Measurements from ENCODE around the gene TPTE2.
"Not testable (repeated sequence)": the region's sequence is repeated elsewhere in the genome, so short reads cannot be mapped to it uniquely, and the experiment has no call there.

Gene TPTE2

GRCh38 chr13:19561585-19561984, 253 bp upstream of the TPTE2 start:
- DNase-seq: no peak

DNA sequence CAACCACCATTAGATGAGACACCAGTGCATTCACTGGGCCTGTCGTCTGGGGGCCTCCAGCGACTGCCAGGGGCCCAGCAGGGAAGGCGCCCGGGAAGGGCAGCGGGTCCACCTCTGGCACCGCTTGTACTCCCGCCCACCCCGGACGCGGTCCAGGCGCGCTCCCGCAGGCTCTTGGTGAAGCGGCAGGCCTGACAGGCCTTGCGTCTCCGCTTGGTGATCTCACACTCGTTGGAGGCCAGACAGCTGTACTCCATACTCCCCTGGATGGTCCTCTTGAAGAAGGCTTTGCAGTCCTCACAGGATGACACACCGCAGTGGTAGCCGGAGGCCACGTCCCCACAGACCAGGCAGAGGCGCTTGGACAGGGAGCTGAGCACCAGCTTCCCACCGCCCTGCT, 660 bp downstream of the TPTE2 start:
- not testable (repeated sequence) for DNase-seq

GRCh38 chr13:19559739-19560138, 1.6 kb downstream of the TPTE2 start:
- DNase-seq: not testable (repeated sequence)

DNA sequence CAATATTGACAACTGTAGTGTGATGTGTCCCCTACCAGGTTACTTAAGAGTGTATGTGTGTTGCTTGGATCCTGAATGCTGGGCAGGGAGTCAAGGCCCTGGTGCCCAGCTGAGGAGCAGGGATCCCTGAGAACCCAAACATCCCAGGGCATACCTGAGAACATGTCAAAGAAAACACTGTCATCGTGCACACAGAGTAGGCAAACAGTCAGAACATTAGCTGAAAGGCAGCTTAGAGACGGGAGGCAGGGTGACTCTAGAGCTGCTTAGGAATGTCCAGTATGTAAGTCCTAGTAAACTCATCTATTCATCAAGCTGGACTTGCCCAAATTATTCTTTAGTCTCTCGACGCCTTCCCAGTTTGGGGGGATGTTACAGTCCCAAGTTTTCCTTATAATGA, 4.0 kb downstream of the TPTE2 start:
- DNase-seq: not testable (repeated sequence)

DNA sequence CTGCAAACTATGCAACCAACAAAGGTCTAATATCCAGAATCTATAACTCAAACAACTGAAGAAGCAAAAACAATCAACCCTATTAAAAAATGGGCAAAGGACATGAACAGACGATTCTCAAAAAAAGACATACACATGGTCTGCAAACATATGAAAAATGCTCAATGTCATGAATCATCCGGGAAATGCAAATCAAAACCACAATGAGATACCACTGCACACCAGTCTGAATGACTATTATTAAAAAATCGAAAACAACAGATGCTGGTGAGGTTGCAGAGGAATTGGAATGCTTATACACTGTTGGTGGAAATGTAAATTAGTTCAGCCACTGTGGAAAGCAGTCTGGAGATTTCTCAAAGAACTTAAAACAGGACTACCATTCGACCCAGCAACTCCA, 12.1 kb downstream of the TPTE2 start:
- DNase-seq: not testable (repeated sequence)

DNA sequence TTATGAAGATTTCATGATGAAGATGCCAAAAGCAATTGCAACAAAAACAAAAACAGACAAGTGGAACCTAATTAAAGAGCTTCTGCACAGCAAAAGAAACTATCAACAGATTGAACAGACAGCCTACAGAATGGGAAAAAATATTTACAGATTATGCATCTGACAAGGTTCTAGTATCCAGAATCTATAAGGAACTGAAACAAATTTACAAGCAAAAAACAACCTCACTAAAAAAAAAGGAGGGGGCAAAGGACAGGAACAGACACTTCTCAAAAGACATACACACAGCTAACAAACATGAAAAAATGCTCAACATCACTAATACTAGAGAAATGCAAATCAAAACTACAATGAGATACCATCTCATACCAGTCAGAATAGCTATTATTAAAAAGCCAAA, 35.7 kb downstream of the TPTE2 start:
- not testable (repeated sequence) for DNase-seq

DNA sequence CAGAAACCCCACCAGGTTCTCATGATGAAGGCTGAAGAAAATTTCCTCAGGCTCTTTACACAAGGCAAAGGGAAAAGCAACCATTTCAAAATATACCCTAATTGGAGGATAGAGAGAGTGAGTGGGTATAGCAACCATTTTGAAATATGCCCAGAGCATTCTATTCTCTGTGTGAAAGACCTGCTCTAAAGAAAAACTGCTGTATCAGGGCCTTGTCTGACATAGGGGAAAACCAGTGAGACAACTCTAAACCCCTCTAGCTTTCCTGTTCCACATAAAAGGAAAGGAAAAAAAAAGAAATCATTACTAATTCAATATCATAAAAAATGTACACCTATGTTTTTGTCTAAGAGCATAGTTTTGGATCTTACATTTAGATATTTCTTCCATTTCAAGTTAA, 42.3 kb downstream of the TPTE2 start:
- DNase-seq: no peak

GRCh38 chr13:19507623-19508022, 53.7 kb downstream of the TPTE2 start:
- DNase-seq: not testable (repeated sequence)

- not testable (repeated sequence) for DNase-seq
Observed at GRCh38 chr13:19460126-19460525, 101.2 kb downstream of the TPTE2 start.

DNA sequence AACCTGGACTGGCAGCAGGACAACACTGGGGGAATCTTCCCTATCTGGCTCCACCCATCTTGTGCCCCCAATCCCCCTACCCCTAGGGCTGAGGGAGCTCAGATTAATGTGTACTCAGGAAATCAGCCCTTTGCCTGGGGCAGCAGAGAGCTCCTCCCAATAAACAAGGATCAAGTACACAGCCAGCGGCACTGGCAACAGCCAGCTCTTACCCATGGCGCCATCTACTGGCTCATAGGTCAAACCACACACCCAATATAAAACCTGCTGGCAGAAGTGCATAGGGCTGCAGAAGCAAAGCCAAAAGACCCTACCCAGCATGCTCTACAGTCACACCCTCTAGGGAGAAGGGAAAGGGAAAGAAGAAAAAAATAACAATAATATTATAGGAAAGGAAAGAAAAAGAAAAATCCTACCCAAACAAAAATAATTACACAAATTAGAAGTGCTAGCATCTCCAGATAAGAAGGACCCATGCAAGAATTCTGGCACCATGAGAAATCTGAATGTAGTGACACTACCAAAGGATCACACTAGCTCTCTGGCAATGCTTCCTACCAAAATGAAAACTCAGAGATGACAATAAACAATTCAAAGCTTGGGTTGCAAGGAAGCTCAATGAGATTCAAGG, 122.2 kb downstream of the TPTE2 start:
- not testable (repeated sequence) for DNase-seq

DNA sequence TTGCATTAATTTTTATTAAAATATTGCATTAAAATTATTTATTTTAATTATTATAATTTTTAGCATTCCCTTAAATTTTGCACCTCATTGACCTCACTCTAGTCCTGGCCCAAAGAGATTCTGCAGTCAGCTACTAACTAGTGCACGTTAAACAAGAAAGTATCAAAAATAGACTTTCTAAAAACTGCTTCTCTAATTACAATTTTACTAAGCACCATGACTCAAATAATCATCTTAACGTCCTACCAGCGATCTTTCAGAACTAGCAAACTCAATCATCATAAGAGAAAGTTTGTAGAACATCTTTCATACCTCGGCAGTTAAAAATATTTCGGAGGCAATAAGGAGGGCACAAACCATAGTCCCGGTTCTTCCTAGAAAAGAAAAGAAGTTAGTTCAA, 123.6 kb downstream of the TPTE2 start:
- DNase-seq: not testable (repeated sequence)

- not testable (repeated sequence) for DNase-seq
Observed at GRCh38 chr13:19422236-19422635, 139.1 kb downstream of the TPTE2 start.

GRCh38 chr13:19412494-19412893, 148.8 kb downstream of the TPTE2 start:
- DNase-seq: not testable (repeated sequence)

- DNase-seq: not testable (repeated sequence)
Observed at GRCh38 chr13:19382746-19383511, 178.4 kb downstream of the TPTE2 start.

DNA sequence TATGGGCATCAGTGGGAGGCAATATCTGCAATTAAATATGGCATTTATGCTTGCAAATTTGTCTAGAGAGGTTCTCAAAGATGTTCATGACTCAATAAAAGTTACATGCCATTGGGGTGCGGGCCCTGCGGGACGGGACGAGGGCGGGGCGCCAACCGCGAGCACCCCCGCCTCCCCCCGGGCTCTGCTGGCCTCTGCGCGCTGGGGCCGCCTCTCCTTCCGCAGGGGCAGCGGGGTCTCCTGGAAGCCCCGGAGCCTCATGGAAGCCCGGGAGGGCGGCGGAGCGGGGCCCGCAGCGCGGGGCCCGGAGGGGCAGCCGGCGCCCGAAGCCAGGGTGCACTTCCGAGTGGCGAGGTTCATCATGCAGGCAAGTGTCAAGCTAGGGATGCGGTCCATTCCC, 179.2 kb downstream of the TPTE2 start:
- DNase-seq: no peak

Data from effector CD8-positive, alpha-beta T cell (primary cell).